ENCODE measurements around the gene KIF4A.

DNA sequence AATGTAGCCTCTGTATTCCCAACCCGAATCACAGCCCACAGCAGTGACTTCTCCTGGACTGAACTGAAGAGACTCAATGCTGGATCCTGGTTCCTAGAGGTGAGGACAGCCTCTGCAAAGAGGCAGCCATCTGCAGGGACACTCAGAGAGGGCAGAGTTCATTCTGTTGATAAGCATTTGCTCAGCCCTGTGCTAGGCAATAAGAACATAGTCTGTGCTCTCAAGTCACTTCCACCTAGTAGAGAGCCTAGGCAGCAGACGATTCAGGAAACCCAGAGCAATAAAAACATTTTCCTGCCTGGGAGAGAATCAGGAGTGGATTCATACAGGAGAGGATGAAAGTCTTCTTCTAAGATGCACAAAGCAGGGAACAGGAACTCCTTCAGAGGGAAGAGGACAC is 137.5 kb downstream of the KIF4A start:
- TF ChIP-seq, protein P1, sequence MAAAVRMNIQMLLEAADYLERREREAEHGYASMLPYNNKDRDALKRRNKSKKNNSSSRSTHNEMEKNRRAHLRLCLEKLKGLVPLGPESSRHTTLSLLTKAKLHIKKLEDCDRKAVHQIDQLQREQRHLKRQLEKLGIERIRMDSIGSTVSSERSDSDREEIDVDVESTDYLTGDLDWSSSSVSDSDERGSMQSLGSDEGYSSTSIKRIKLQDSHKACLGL (CRISPR knock-in tag; IDR thresholded peaks at IDR 0.05; ENCODE audit: borderline replicate concordance, poor library complexity, severe bottlenecking) = no peak
- TF ChIP-seq, protein P2, sequence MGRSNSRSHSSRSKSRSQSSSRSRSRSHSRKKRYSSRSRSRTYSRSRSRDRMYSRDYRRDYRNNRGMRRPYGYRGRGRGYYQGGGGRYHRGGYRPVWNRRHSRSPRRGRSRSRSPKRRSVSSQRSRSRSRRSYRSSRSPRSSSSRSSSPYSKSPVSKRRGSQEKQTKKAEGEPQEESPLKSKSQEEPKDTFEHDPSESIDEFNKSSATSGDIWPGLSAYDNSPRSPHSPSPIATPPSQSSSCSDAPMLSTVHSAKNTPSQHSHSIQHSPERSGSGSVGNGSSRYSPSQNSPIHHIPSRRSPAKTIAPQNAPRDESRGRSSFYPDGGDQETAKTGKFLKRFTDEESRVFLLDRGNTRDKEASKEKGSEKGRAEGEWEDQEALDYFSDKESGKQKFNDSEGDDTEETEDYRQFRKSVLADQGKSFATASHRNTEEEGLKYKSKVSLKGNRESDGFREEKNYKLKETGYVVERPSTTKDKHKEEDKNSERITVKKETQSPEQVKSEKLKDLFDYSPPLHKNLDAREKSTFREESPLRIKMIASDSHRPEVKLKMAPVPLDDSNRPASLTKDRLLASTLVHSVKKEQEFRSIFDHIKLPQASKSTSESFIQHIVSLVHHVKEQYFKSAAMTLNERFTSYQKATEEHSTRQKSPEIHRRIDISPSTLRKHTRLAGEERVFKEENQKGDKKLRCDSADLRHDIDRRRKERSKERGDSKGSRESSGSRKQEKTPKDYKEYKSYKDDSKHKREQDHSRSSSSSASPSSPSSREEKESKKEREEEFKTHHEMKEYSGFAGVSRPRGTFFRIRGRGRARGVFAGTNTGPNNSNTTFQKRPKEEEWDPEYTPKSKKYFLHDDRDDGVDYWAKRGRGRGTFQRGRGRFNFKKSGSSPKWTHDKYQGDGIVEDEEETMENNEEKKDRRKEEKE (IDR thresholded peaks at IDR 0.05; ENCODE audit: borderline replicate concordance in 1 of 2, control insufficient read depth in 1 of 2, low read depth in 2 of 2, low read length in 1 of 2) = no peak
- TF ChIP-seq KLF13 (tag; IDR thresholded peaks at IDR 0.05; ENCODE audit: borderline replicate concordance, low read depth) (no peak), SP1 (CRISPR knock-in tag; IDR thresholded peaks at IDR 0.05) (no peak), TOE1 (IDR thresholded peaks at IDR 0.05; ENCODE audit: borderline replicate concordance) (no peak), TOE1 (CRISPR knock-in tag; IDR thresholded peaks at IDR 0.05; ENCODE audit: borderline replicate concordance, low read depth) (no peak)

Measured in K562 (cell line).